ENCODE results near the gene PTPRK.

The PTPRK gene

DNA sequence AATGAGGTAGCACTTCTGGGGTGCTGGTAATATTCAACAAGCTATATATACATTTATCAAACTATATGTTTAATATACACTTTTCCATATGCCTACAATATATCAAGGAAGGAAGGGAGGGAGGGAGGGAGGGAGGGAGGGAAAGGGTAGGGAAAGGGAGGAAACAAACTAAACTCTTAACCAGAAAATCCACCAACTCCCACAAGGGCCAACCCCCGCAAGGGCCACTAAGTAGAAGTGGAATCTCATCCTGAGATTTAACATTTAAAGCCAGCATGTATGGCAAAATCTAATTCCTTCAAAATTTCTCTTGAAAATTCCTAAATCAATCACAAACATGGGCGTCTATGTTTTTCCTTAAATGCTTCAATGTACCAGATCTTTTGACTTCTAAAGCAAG is 320.9 kb downstream of the PTPRK start:
- TF ChIP-seq, protein P1, sequence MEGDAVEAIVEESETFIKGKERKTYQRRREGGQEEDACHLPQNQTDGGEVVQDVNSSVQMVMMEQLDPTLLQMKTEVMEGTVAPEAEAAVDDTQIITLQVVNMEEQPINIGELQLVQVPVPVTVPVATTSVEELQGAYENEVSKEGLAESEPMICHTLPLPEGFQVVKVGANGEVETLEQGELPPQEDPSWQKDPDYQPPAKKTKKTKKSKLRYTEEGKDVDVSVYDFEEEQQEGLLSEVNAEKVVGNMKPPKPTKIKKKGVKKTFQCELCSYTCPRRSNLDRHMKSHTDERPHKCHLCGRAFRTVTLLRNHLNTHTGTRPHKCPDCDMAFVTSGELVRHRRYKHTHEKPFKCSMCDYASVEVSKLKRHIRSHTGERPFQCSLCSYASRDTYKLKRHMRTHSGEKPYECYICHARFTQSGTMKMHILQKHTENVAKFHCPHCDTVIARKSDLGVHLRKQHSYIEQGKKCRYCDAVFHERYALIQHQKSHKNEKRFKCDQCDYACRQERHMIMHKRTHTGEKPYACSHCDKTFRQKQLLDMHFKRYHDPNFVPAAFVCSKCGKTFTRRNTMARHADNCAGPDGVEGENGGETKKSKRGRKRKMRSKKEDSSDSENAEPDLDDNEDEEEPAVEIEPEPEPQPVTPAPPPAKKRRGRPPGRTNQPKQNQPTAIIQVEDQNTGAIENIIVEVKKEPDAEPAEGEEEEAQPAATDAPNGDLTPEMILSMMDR (conservative IDR thresholded peaks at IDR 0.05; ENCODE audit: low read length), result no peak
- no peak for DNase-seq (ENCODE audit: low read depth)
- H3K4me3 ChIP-seq (ENCODE audit: low read length), result no peak overlapping the region

DNA sequence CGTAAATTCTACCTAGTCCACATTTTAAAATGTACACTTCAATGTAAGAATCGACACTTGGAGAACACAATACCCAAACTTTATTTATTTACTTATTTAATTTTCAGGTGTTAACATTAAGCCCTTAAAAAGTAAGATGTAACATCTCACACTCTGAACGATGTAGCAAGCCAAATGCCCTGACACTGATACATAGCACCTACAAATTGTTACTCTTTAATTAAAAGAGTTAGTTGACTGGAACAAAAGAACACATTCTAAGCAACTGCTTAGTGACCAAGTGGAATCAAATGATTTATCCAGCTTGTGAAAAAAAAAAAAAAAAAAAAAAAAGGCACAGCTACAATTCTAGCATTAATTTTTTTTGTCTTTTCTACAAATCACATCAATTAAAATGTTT is 327.4 kb downstream of the PTPRK start:
- no peak for DNase-seq (ENCODE audit: low read depth)
- TF ChIP-seq, protein P1 (conservative IDR thresholded peaks at IDR 0.05; ENCODE audit: low read length), result no peak
- no peak overlapping the region for H3K4me3 ChIP-seq (ENCODE audit: low read length)

DNA sequence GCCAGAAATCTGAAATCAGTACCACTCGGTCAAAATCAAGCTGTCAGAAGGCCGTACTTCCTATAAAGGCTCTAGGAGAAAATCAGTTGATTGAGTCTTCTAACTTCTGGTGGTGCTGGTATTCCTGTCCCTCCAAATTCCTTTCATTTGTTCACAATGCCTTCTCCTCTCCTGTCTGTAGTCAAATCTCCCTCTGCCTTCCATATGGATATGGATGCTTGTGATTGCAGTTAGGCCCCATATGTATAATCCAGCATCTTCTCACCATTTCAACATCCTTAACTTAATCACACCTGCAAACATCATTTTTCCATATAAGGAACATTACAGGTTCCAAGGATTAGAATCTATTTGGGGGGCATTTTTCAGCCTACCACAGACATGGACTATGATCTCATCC is 331.7 kb downstream of the PTPRK start:
- TF ChIP-seq, protein P1 (conservative IDR thresholded peaks at IDR 0.05; ENCODE audit: low read length), result no peak
- no peak for DNase-seq (ENCODE audit: low read depth)
- H3K4me3 ChIP-seq (ENCODE audit: low read length), result no peak overlapping the region

DNA sequence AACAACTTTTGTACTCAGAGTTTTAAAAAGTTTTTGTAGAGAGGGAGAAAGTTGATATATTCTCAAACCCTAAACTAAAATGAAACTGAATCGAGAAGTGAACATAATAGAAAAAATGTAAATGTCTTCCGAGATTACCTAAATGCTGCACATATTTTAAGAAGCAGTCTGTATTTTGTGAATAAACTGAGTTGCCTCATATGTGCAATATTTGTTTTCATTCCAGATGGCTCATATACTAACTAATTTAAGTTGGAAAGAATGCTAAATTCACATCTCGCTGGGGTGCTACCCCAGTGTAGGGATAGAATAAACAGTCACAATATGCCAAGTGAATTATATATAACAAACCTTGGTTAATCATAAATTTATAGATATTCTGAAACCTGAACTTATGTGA is 333.7 kb downstream of the PTPRK start:
- no peak overlapping the region for H3K4me3 ChIP-seq (ENCODE audit: low read length)
- TF ChIP-seq, protein P1 (conservative IDR thresholded peaks at IDR 0.05; ENCODE audit: low read length), result no peak
- no peak for DNase-seq (ENCODE audit: low read depth)

DNA sequence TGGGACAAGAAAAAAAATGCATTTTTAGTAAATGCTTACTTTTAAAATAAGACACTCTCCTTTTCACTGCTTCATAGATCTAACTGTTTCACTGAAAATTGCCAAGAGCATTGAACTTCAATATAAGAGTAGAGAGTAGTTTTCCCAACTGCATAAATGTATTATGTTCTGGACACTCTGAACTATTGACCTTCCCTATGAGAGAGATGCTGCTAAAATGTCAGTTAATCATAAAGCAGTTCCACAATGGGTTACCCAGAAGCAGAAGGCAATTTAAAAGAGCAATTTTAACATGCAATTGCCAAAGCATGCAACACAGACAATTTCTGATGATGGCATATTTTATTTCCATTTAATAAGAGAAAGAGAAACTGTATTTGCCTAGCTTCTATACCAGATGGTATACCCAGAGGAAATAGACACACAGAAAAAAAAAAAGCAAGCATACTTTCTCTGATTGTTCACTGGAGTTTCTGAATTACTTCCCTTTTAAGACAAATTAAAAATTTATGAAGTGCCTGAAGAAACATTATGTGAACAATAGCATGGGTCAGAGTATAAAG is 340.4 kb downstream of the PTPRK start:
- no peak for DNase-seq (ENCODE audit: low read depth)
- TF ChIP-seq, protein P1 (conservative IDR thresholded peaks at IDR 0.05; ENCODE audit: low read length), result no peak

DNA sequence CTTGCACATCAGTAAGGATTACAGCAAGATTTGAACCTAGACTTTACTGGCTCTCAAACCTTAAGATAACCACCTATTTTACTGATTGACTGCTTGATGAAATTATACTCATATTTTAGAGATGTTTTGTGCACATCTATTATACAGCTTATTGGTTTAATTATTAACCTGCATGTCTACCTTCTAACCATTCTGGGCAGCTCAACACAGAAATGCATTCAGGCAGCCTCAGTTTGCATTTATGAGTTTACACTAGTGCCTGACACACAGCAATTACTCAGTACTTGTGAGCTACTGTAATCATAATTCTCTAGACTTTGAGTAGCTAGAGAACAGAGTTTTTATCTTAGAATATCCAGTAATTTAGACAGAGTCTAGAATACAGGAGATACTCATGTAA is 345.7 kb downstream of the PTPRK start:
- DNase-seq (ENCODE audit: low read depth), result no peak
- H3K4me3 ChIP-seq (ENCODE audit: low read length), result no peak overlapping the region
- TF ChIP-seq, protein P1 (conservative IDR thresholded peaks at IDR 0.05; ENCODE audit: low read length), result no peak

More for the DNA sequence above, 340.4 kb downstream of the PTPRK start:
- no peak overlapping the region for H3K4me3 ChIP-seq (ENCODE audit: low read length)

DNA sequence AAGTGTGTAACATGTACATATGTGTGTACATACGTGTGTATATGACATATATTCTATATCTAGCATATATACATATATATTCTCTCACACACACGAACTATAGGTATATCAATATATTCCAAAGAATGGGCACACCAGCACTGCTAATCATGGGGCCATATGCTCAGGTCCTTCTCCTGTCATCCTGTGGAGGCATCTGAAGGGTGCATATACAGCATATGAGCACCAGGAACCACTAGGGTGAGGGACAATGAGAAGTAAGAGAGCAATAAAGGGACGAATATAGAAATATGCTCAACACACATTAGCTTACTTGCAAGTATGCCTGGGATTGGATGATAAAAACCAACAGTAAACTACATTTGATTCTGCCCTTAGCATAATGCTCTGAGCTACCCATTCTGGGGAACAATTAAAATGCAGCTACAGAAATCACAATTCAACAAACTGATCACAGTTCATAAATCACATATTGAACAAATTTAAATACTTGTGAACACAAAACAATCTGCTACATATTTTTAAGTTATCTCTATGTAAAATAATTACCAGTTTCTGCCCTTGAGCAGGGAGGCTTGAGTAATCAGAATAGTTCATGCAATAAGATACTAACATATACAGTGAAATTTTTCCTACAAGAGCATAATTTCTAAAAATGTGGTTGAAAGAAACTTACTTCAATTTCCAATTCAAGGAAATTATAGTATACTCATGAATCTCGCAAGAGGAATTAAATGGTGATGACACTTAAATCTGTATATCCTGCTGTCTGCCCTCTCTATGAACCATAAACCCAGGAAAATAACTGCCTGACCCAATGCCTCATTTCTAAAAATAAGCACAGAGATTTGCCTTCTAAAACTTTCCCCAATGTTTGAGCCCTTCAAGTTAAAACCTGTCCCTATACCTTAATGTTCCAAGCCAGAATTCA is 347.4 kb downstream of the PTPRK start:
- no peak for DNase-seq (ENCODE audit: low read depth)
- TF ChIP-seq, protein P1 (conservative IDR thresholded peaks at IDR 0.05; ENCODE audit: low read length), result no peak
- no peak overlapping the region for H3K4me3 ChIP-seq (ENCODE audit: low read length)

Measured in AG10803 (cell line).